Chondrocyte (in vitro differentiated cells): ENCODE measurements around the gene GNB1. TPM values are rescaled to one million over a fixed set of nuclear protein-coding genes. Genes with fewer than 3 reads are reported as not detected.

Source experiments
- DNase-seq: peaks from one replicate; pipeline ENCODE4 v3.0.0; 2021; ENCODE audit warnings: mixed read lengths, low spot score
- H3K27ac Mint-ChIP-seq: one replicate; pipeline ENCODE4 v1.8.0; 2021; ENCODE audit warnings: mild to moderate bottlenecking, moderate library complexity, mixed read lengths; ENCODE audit not compliant: unreplicated experiment
- H3K27me3 Mint-ChIP-seq: 2 replicates; pipeline ENCODE4 v1.8.0; 2021; ENCODE audit warnings: low read depth, mixed read lengths
- H3K36me3 Mint-ChIP-seq: 2 replicates; pipeline ENCODE4 v1.8.0; 2021; ENCODE audit warnings: low read depth, mixed read lengths
- H3K4me1 Mint-ChIP-seq: 2 replicates; pipeline ENCODE4 v1.8.0; 2021; ENCODE audit warnings: low read depth, mild to moderate bottlenecking, mixed read lengths
- H3K4me3 Mint-ChIP-seq: one replicate; pipeline ENCODE4 v1.8.0; 2021; ENCODE audit warnings: mild to moderate bottlenecking, moderate library complexity, mixed read lengths; ENCODE audit not compliant: unreplicated experiment
- H3K9me3 Mint-ChIP-seq: 2 replicates; pipeline ENCODE4 v1.8.0; 2021; ENCODE audit warnings: low read depth, mixed read lengths
- total RNA-seq: library from RNA; stranded (reverse); gene quantifications from 3 replicates; pipeline ENCODE4 v1.2.1, GENCODE V29; 2021
- TF ChIP-seq, protein P1 (sequence below): fragments of 200-600 bp; sonication (generic); IDR thresholded peaks from 2 replicates; pipeline ENCODE4 v1.5.0; 2021; ENCODE audit warnings: antibody characterized with exemption, mild to moderate bottlenecking, moderate library complexity

GNB1 gene
- total RNA-seq, 1 donor from 2014 or later, result 538 TPM

DNA sequence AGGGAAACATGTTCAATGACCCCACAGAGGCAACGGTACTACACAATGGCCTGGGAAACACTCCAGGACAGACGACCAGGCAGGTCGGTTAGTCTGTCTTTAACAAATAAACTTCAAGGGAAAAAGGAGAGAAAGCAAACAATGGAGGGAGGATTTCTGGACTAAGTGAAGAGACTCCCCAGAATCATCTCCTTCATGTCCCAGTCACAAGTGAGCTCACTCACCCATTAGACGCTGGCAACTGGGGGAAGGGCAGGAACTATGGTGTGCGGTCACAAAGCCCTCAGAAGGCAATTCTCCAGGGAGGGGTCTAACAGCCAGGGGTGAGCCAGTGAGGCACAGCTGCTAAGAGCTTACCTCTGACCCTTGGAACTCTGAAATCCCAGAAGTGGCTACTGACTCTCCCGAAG lies 57.0 kb downstream of the GNB1 start:
- no peak for DNase-seq
- no peak overlapping the region for H3K4me3 Mint-ChIP-seq
- no peaks in the 10 kb centered on the region for H3K27me3 Mint-ChIP-seq
- peak overlapping the region; percentile 55 for H3K27ac Mint-ChIP-seq
- peaks cover 16% of the 10 kb centered on the region for H3K36me3 Mint-ChIP-seq
- H3K9me3 Mint-ChIP-seq, result no peaks in the 10 kb centered on the region
- TF ChIP-seq, protein P1, sequence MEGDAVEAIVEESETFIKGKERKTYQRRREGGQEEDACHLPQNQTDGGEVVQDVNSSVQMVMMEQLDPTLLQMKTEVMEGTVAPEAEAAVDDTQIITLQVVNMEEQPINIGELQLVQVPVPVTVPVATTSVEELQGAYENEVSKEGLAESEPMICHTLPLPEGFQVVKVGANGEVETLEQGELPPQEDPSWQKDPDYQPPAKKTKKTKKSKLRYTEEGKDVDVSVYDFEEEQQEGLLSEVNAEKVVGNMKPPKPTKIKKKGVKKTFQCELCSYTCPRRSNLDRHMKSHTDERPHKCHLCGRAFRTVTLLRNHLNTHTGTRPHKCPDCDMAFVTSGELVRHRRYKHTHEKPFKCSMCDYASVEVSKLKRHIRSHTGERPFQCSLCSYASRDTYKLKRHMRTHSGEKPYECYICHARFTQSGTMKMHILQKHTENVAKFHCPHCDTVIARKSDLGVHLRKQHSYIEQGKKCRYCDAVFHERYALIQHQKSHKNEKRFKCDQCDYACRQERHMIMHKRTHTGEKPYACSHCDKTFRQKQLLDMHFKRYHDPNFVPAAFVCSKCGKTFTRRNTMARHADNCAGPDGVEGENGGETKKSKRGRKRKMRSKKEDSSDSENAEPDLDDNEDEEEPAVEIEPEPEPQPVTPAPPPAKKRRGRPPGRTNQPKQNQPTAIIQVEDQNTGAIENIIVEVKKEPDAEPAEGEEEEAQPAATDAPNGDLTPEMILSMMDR, result no peak
- peaks cover 36% of the 10 kb centered on the region for H3K4me1 Mint-ChIP-seq

DNA sequence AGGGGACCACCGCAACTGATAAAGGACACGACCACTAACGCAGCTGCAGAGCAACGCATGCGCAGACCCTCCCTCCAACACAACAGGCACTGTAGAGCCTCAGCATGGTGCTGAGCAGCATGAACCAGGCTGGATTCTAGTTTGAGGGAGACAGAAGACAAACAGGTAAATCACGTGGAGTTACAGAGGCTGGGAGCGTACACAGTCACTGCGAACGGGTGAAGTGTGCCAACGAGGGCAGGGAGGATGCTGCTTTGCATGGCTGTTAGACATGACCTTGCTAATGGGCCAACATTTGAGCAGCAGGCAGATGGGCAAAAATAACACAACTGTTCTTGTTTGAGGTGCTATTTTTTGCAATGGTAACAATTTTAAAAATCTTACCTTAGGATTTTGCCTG lies 57.4 kb downstream of the GNB1 start:
- TF ChIP-seq, protein P1, result no peak
- Mint-ChIP-seq H3K4me1 (peaks cover 35% of the 10 kb centered on the region), H3K4me3 (no peak overlapping the region), H3K36me3 (peaks cover 16% of the 10 kb centered on the region), H3K27ac (peak overlapping the region; percentile 45), H3K27me3 (no peaks in the 10 kb centered on the region), H3K9me3 (no peaks in the 10 kb centered on the region)
- DNase-seq, result no peak

DNA sequence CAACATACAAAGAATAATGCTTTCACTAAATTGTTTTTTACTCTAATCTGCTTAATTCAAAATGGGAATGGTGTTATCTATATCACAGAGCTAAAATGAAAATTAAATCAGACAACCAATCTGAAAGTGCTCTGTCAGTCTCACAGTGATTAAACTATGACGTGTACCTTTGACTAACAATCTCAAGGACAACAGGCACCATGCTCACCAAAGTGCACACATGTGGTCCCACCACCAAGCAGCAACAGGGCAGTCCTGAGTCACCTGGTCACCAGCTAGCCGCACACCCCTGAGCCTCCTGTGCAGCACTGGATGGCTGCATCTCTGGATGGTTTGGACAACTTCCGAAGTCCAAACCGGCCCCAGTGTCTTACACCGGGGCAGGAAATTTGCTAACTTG lies 58.1 kb downstream of the GNB1 start:
- DNase-seq, result no peak
- no peaks in the 10 kb centered on the region for H3K27me3 Mint-ChIP-seq
- H3K4me3 Mint-ChIP-seq, result no peak overlapping the region
- TF ChIP-seq, protein P1, result no peak
- peak overlapping the region; percentile 51 for H3K27ac Mint-ChIP-seq
- H3K4me1 Mint-ChIP-seq, result peaks cover 40% of the 10 kb centered on the region
- H3K36me3 Mint-ChIP-seq, result peaks cover 15% of the 10 kb centered on the region
- H3K9me3 Mint-ChIP-seq, result no peaks in the 10 kb centered on the region

DNA sequence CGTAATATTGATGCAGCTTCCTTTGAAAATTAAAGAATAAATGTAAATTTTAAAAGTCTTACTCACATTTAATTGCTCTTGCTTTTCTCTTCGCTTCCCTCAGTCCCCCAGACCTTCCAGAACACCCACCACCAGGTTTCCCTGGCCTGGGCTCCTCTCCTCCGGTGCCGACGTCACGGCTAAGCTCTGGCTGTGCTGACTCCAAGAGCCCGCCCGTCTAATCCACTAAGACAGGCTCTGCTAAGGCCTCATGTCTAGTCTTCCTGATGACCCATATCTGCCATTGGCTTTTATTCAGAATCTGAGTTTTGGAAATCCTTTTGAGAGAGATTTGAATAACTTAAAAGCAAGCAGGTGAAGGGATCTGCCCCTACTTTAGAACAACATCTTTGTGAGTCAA lies 58.7 kb downstream of the GNB1 start:
- DNase-seq, result no peak
- no peaks in the 10 kb centered on the region for H3K27me3 Mint-ChIP-seq
- H3K4me1 Mint-ChIP-seq, result peaks cover 47% of the 10 kb centered on the region
- no peak overlapping the region for H3K4me3 Mint-ChIP-seq
- peaks cover 14% of the 10 kb centered on the region for H3K36me3 Mint-ChIP-seq
- H3K27ac Mint-ChIP-seq, result peak overlapping the region; percentile 77
- H3K9me3 Mint-ChIP-seq, result no peaks in the 10 kb centered on the region
- TF ChIP-seq, protein P1, result no peak

DNA sequence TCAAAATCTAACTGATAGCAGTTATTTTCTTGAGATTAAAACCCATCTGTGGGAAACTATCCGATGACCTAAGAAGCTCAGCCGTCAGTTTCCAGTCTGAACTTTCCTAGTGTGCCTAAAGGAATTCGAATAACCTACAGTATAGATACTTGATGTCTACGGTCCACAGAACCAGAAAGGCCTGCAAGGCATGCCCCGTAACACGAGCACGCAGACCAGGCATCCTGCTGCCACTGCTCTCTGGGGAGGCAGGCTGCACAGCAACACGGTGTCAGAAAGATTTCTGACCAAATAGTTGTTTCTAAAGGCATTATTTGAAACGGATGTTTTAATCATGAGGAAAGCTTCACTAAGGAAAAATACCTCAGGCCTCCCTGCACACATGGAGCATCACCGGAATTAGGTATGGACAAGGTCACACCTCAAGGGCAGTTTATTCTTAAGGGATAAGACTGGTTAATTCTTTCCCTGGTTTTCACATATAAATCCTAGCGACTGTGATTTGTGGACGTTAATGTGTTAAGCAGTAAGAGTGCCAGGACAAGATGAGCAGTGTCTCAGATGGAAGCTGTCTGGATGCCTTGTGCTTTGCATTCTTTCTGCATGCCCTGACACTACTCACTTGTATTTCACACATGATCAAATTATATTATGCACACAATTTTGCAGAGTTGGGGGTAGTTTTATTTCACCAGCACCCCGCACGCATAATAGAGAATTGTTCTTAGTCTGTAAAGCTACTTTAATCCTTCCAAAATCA lies 63.6 kb downstream of the GNB1 start:
- Mint-ChIP-seq H3K27me3 (no peaks in the 10 kb centered on the region), H3K4me1 (peaks cover 43% of the 10 kb centered on the region), H3K9me3 (no peaks in the 10 kb centered on the region), H3K4me3 (no peak overlapping the region), H3K27ac (peak overlapping the region; percentile 84), H3K36me3 (peaks cover 18% of the 10 kb centered on the region)
- no peak for DNase-seq
- TF ChIP-seq, protein P1, result no peak
